Osteoblast (primary cell): ENCODE measurements around the gene DUOX1. TPM values are rescaled to one million over a fixed set of nuclear protein-coding genes. Genes with fewer than 3 reads are reported as not detected.

Experiments used
- DNase-seq: peaks from one replicate; pipeline ENCODE4 v3.0.0; 2011; ENCODE audit warnings: low spot score, mixed read lengths; ENCODE audit not compliant: insufficient read length; ENCODE audit errors: missing footprints
- H2AFZ ChIP-seq: 2 replicates; pipeline ENCODE4 v1.6.0; 2011; ENCODE audit warnings: mild to moderate bottlenecking, low read length
- H3K27ac ChIP-seq: 2 replicates; pipeline ENCODE4 v1.5.1; 2011; ENCODE audit warnings: mild to moderate bottlenecking, low read depth, low read length, moderate library complexity
- H3K27me3 ChIP-seq: 2 replicates; pipeline ENCODE4 v1.6.0; 2012; ENCODE audit warnings: mild to moderate bottlenecking, control low read depth, inconsistent platforms, low read length, moderate library complexity; ENCODE audit not compliant: insufficient read depth
- H3K36me3 ChIP-seq: 2 replicates; pipeline ENCODE4 v1.5.1; 2011; ENCODE audit warnings: mild to moderate bottlenecking, low read length, control low read depth, moderate library complexity; ENCODE audit not compliant: insufficient read depth
- H3K4me1 ChIP-seq: 2 replicates; pipeline ENCODE4 v1.5.1; 2011; ENCODE audit warnings: mild to moderate bottlenecking, low read length, control low read depth, moderate library complexity; ENCODE audit not compliant: insufficient read depth
- H3K4me2 ChIP-seq: 2 replicates; pipeline ENCODE4 v1.6.0; 2011; ENCODE audit warnings: mild to moderate bottlenecking, low read length; ENCODE audit not compliant: insufficient read depth
- H3K4me3 ChIP-seq: fragments of 200-600 bp; sonication (generic); 3 replicates; pipeline ENCODE4 v1.5.1; 2012; ENCODE audit warnings: mild to moderate bottlenecking, low read length, inconsistent platforms; ENCODE audit not compliant: insufficient read depth
- H3K79me2 ChIP-seq: 2 replicates; pipeline ENCODE4 v1.6.0; 2012; ENCODE audit warnings: mild to moderate bottlenecking, low read length, control low read depth, inconsistent platforms; ENCODE audit not compliant: insufficient read depth
- H3K9me3 ChIP-seq: 2 replicates; pipeline ENCODE4 v1.5.1; 2011; ENCODE audit warnings: low read depth, low read length, control low read depth
- H4K20me1 ChIP-seq: 2 replicates; pipeline ENCODE4 v1.6.0; 2012; ENCODE audit warnings: mild to moderate bottlenecking, low read length, control low read depth; ENCODE audit not compliant: insufficient read depth
- CTCF ChIP-seq: IDR thresholded peaks from 2 replicates; pipeline ENCODE4 v1.5.1; 2011; ENCODE audit warnings: mild to moderate bottlenecking, low read depth, low read length, moderate library complexity; ENCODE audit errors: extremely low read depth
- total RNA-seq: library from RNA; depleted of rRNA; stranded (reverse); fragments of >200 nt; gene quantifications from 2 replicates; pipeline ENCODE4 v1.2.3, GENCODE V29; 2012

The DUOX1 gene
- total RNA-seq, 1 donor = under 0.01 TPM

- peaks cover 18% of the 10 kb centered on the region for H3K27me3 ChIP-seq
- H3K36me3 ChIP-seq = no peaks in the 10 kb centered on the region
- no peak overlapping the region for H3K4me2 ChIP-seq
- H4K20me1 ChIP-seq = peaks cover 2% of the 10 kb centered on the region
- H3K9me3 ChIP-seq = no peaks in the 10 kb centered on the region
- no peak overlapping the region for H3K4me3 ChIP-seq
- no peak for TF ChIP-seq CTCF
- peaks cover 16% of the 10 kb centered on the region for H3K4me1 ChIP-seq
- H3K27ac ChIP-seq = no peak overlapping the region
- no peak overlapping the region for H2AFZ ChIP-seq
- DNase-seq = peak; percentile 57
- no peaks in the 10 kb centered on the region for H3K79me2 ChIP-seq
Observed at GRCh38 chr15:45184562-45185041, 54.8 kb downstream of the DUOX1 start.

GRCh38 chr15:45185069-45185779 is 55.4 kb downstream of the DUOX1 start:
- H3K79me2 ChIP-seq = no peaks in the 10 kb centered on the region
- DNase-seq = peak; percentile 66

GRCh38 chr15:45185903-45186770 is 56.3 kb downstream of the DUOX1 start:
- H3K4me2 ChIP-seq = peak overlapping the region; percentile 32
- peaks cover 34% of the 10 kb centered on the region for H3K27me3 ChIP-seq
- H3K4me1 ChIP-seq = peaks cover 16% of the 10 kb centered on the region
- H3K9me3 ChIP-seq = no peaks in the 10 kb centered on the region
- peak overlapping the region; percentile 56 for H2AFZ ChIP-seq
- no peak overlapping the region for H3K27ac ChIP-seq
- H4K20me1 ChIP-seq = no peaks in the 10 kb centered on the region
- H3K36me3 ChIP-seq = no peaks in the 10 kb centered on the region
- no peak overlapping the region for H3K4me3 ChIP-seq
- H3K79me2 ChIP-seq = no peaks in the 10 kb centered on the region
- DNase-seq = peak; percentile 86
- TF ChIP-seq CTCF = no peak

More at GRCh38 chr15:45185069-45185779, 55.4 kb downstream of the DUOX1 start:
- Histone ChIP-seq H3K4me2 (no peak overlapping the region), H3K4me3 (no peak overlapping the region), H3K36me3 (no peaks in the 10 kb centered on the region), H3K27ac (no peak overlapping the region), H3K27me3 (peaks cover 25% of the 10 kb centered on the region), H4K20me1 (no peaks in the 10 kb centered on the region), H2AFZ (no peak overlapping the region), H3K4me1 (peaks cover 16% of the 10 kb centered on the region), H3K9me3 (no peaks in the 10 kb centered on the region)
- no peak for TF ChIP-seq CTCF
